ENCODE data around the gene ZEB1.
"Not testable (repeated sequence)": the region's sequence is repeated elsewhere in the genome, so short reads cannot be mapped to it uniquely, and the experiment has no call there.

ZEB1 gene

DNA sequence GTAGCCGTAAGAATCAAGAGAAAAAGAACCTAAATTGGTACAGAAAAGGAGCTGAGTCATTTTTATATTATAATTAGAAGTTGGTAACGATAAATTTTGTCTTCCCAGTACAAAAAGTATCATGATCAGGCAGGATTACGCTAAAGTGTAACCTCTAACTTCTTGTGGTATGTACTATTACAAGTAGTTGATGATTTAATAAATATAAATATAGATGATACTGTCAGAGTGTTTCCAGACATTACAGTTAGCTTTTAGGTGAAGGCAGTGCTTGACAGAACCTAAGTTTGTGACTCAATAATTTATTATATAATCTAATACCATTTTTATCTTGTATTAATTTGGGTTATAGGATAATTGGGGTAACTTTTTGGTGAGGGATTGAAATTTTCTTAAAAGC is 53.4 kb downstream of the ZEB1 start:
- no peak for DNase-seq

DNA sequence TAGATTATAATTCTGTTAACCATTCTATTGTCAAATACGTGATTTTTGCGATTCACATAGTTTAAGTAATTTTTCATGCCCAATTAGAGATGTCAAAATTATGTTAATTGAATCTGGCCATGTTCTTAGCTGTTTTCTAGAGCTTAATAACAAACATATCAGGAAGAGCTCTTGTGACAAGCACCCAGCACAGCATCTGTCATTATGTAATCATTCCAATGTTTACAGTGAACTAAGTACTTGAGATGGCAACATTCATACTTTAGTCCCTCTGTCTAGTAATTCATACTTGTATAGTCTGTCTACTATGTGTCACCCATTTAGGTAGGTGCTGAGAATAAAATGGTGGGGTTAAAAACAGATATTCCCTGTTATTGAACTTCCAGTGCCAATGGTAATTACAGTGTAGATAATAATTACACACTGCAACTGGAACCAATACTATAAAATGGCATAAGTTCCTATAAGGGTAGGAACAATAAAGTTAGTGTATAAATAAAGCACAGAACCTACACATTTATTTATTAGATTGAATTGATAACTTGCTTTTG is 55.2 kb downstream of the ZEB1 start:
- no peak for DNase-seq

DNA sequence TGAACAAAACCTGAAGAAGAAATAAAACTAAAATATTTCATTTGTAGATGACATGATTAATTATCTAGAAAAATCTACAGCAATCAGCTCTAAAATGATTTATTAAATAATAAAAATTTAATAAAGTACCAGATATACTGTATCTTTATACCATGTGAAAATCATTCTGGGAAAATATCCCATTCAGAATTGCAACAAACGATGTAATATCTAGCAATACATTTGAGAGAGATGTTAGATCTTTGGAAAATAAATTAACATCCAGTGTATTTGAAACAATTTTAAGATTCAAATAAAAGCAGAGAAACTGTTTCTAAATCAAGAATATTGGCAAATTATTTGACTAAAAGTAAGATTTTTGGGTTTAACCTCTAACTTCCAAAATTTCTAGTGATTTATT is 62.2 kb downstream of the ZEB1 start:
- no peak for DNase-seq

DNA sequence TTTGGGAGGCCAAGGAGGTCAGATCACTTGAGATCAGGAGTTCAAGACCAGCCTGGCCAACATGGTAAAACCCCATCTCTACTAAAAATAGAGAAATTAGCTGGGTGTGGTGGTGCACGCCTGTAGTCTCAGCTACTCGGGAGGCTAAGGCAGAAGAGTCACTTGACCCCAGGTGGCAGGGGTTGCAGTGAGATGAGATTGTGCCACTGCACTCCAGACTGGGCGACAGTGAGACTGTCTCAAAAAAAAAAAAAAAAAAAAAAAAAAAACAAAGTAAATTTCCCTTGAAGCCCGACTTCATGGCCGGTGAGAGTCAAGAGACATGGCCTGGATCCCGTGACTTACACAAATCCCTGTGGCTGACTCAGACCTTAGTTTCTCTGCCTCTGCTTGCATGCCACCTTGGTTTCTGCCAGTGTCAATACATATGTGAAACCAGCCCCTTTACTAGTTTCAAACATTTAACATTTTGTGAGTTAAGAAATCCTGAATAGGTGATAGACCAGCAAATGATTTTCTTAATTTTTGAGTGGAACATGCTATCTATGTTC is 62.8 kb downstream of the ZEB1 start:
- no peak for DNase-seq

DNA sequence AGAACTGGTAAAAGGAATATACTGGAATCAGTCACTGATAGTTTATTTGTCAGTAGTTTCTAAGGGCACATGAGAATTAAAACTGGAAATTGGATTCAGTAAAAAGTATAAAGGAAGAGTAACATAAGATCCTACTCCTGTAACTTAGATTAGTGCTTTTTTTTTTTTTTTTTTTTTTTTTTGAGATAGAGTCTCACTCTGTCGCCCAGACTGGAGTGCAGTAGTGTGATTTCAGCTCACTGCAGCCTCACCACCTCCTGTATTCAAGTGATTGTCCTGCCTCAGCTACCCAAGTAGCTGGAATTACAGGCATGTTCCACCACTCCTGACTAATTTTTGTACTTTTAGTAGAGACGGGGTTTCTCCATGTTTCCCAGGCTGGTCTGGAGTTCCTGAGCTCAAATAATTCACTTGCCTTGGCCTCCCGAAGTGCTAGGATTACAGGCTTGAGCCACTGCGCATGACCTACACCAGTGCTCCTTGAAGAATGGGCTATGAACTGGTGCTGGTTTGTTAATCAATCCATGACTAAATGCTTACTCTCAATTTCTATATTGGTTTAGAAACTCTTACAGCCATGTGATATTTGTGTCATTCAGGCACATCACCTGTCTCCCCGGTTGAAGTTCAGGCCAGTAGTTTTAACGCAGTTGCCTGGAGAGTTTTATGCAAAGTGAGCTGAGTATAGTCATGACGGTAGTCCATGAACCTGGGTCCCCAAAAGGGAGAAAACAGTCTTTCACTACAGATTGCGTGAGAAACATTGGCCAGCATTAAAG is 65.0 kb downstream of the ZEB1 start:
- no peak for DNase-seq

DNA sequence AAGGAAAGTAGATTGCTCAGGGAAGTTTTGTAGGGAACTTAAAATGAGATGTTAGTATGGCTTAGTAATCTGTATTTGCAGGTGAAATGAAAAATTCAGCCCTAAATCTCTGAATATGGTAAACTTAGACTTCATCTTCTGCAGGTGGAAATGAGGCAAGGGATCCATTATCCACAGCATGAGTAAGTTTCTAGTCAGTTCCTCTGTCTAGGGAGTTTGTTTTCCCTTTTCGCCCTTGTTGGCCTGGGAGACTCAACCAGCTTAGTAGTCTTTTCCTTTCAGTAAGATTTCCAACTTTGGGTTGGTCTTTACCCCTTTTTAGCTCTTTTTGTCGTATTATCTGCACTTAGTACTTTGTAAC is 65.6 kb downstream of the ZEB1 start:
- DNase-seq = no peak

DNA sequence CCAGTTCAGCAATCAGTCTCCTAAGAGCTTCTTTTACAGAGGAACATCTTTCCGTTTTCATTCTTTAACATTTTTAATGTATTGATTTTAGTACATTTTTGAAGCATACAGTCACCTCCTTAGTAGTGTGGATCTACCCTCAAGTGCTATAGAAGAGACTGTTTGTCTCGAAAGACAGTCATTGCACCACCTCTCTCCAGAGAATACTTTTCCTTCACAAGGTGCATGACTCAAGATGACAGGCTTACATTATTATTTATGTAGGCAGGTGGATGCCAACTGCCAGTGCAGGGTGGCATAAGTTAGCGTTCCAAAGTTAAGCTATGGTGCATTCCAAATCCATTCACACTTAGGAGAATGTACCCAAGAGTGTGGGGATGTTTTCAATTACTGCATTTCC is 71.8 kb downstream of the ZEB1 start:
- DNase-seq = no peak

DNA sequence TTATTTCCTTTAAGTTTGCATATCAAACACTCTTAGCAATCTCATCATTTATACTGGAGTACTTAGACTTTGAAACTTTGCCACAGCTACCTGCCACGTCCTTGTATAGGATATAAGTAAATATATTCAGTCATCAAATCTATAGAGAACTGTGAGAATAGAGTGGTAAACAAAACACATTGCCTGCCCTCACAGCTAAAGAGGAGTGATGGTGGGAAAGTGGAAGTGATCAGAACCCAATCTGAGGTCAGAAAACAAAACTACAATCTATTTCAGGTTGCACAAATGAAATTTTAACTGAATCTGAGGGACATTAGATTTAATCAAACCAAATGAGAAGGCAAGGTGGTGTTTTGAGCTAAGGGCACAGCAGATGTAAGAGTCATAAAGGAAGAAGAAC is 74.8 kb downstream of the ZEB1 start:
- DNase-seq = no peak

DNA sequence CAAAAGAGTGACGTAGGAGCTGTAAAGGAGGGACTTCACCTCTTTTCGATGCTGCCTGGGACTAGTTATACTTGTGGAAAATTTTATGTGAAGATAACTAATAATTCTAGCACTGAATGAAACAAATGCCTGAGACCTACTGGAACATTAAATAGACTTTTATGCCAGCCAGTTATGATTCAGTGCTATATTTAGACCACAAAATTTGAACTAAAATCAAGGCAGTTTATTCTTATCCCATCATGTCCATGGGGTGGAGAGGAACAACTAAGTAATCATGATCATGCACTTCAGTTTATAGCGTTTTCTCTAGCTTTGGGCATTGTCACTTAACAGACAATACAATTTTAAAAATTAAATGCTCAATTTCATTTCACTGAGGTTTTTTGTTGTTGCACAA is 76.7 kb downstream of the ZEB1 start:
- no peak for DNase-seq

DNA sequence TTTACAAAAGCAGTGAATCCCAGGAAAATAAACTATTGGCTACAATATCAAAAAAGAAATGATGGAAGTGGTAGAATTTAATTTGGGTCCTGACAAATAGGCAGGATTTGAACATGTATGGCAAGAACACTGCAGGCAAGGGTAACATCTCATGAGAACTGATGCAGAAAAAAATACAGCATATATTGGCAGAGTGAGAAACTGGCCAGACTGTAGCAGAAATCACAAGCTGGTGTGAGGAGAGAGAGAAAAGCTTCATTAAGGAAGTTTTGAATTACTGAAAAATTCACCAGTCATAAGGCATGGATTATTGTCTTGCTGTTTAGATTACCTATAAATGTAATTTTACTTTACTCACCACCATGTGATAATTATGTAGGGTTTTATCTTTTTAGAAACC is 77.4 kb downstream of the ZEB1 start:
- no peak for DNase-seq

DNA sequence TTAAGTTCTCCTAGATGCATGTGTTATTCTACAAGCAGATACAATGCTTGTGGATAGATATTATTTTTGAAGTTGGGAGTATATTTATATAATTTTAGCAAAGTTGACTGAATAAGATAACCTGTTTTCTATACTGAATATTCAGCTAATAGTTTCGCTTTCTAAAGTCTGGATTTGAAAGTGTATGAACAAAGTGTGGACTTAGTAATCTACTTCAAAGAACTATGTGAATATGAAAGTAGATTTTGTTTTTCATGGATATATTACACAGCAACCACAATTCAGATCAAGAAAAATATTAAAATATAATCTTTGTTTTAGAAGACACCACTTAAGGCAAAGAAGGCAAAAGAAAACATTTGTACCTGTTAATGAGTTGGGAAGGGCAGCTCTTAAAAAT is 78.8 kb downstream of the ZEB1 start:
- DNase-seq = no peak

DNA sequence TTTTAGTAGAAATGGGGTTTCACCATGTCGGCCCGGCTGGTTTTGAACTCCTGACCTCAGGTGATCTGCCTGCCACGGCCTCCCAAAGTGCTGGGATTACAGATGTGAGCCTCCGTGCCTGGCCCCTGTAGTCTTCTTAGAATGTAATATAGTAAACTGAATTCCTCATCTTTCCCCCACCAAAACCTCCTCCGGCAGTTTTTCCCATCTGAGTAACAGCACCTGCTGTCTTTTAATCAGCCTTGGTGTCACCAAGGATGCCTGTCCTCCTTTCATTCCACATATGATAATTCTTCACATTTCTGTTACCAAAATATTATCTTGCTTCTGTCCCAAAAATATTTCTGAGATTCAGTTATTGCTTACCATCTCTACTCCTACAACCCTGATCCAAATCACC is 80.2 kb downstream of the ZEB1 start:
- no peak for DNase-seq

DNA sequence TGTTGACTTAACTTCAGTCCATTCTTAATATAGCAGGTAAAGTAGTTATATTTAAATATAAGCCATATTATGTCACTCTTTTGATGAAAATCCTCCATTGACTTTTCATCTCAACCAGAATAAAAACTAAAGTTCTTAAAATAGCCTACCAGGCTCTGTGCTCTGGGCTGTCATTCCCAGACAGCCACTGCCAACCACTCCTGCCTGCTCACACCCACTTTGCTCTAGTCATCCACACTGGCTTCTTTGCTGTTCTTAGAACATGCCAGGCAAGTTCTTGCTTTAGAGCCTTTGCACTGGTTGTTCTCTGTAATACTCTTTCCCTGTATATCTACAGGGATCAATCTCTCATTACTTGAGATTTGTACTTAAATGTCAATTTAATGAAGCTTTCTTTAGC is 80.6 kb downstream of the ZEB1 start:
- no peak for DNase-seq

DNA sequence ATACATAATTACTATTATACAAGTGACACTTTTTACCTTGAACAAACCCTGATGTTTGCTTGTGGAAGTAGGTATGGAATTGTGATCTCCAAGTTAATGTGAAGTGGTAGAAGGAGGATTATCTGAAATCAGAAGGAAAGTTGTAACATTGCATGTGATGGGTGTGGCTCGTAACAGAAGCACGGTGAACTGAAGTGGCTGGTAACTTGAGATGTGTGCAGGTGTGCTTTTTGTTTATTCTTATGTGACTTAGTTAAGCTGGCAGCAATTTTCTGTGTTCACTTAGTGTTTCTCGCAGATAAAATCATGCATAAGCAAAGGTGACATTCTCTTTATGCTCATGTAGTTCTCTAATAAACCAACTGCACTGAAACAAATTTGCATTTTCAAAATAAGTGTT is 82.3 kb downstream of the ZEB1 start:
- peak; percentile 58 for DNase-seq

DNA sequence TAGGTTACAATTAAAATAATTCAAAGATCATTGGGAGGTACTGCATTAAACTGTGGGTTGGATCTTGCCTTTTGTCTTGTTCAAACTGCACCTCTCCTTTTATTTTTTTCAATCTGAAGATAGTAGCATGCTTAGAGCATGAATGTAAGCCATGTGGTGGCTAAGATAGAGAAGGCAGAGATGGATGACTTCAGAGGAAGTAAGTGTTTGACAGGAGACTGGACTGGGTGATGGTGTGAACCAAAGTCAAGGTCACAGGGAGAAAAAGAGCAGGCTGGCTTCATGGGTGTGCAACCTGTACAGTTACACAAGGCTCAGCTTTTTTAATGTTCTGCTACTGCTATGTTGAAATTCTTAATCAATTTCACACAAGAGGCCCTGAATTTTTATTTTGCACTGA is 85.6 kb downstream of the ZEB1 start:
- no peak for DNase-seq

DNA sequence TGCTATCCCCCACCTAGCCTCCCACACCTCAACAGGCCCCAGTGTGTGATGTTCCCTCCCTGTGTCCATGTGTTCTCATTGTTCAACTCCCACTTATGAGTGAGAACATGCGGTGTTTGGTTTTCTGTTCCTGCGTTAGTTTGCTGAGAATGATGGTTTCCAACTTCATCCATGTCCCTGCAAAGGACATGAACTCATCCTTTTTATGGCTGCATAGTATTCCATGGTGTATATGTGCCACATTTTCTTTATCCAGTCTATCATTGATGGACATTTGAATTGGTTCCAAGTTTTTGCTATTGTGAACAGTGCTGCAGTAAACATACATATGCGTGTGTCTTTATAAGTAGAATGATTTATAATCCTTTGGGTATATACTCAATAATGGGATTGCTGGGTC is 86.8 kb downstream of the ZEB1 start:
- not testable (repeated sequence) for DNase-seq

DNA sequence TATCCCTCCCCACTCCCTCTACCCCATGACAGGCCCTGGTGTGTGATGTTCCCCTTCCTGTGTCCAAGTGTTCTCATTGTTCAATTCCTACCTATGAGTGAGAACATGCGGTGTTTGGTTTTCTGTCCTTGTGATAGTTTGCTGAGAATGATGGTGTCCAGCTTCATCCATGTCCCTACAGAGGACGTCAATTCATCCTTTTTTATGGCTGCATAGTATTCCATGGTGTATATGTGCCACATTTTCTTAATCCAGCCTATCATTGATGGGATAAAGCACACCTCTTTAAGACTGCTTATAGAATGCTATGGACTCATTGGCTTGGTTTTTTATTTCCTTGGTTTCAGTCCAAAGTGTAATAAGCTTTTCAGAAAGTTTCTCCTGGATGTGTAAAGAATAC is 93.4 kb downstream of the ZEB1 start:
- not testable (repeated sequence) for DNase-seq

DNA sequence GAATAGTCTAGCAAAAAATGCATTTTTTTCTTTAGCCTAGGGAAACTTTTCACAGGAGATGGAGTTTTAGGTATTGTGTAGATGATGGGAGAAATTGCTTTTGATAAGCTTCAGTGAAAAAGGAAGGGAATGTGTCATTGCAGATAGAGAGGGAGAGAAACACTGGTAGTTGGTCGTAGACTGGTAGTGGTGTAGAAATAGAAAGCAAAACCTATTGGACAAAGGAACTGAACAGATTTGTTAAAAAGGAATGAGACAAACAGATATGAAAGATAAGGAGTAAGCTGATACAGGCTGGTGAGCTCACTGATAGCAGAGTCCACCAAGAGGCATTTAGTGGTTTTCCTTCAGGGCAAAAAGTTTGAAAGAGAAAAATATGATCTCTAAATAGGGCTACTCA is 94.3 kb downstream of the ZEB1 start:
- DNase-seq = no peak

DNA sequence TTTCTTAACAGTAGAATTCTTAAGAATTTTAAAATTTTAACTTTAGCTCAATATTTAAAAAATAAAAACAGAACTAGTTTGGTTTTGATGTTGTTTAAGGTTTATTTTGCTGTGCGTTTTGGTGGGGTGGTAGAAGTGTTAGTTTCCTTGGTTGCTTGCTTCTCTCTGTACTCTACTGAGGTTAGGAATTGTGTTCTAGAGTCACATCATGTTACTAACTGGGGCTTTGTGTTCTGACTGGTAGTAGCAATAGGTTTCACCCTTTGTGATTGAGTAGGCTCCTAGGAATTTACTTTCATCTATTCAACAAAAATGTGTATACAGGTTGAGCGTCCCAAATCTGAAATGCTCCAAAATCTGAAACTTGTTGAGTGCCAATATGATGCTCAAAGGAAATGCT is 99.5 kb downstream of the ZEB1 start:
- no peak for DNase-seq

DNA sequence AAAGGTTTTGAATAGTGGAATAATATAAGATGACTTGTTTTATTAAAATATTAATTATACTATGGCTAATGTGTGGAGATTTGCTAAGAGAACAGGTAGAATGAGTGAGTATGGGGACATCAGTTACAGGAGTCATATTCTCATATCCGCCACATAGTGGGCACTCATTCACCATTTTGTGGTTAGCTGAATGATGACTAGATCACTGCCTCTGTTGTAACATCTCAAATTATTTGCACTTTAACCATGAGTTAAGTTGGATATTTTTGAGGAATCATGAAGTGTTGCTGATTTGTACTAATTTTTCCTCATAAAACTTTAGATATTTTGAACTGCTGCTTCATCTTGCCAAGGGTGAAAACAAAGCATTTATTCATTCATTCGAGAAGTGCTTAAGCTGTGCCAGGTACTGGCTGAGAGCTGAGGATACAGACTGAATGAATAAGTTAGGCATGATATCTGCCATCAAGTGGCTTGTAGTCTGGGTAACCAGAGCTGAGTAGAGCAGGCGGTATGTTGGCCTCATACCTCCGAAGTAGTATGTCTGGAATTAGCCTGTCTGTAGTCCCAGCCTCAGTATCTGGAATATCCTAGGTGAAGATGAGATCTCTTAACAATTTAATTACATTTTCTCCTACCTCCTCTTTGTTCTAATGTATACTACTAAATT is 100.5 kb downstream of the ZEB1 start:
- DNase-seq = no peak

DNA sequence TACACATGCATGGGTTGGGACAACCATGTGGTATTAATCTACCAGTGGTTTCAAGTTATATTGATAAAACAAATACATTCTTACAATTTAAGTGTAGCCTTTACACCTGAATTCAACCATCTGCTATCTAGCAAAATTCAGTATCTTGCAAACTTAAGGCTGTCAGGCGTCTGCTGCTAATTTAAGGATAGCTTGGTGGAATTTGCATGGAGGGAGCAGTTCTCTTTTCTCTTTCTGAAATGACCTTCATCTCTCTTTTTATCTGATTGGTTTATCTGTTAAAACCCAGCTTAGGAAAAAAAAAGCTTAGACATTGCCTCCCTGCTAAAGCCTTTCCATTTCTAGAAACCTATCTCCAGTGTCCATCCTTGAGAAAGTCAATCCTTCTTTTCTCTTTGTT is 102.3 kb downstream of the ZEB1 start:
- no peak for DNase-seq

DNA sequence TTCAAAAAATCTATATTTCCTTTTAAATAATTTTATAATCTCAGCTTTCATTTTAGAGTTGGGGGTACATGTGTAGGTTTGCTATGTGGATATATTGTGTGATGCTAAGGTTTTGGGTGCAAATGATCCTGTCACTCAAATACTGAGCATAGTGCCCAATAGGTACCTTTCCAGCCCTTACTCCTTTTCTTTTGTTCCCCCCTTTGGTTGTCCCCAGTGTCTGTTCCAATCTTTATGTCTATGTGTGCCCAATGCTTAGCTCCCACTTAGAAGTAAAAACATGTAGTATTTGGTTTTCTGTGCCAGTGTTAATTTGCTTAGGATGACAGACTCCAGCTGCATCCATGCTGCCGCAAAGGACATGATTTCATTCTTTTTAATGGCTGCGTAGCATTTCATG is 103.6 kb downstream of the ZEB1 start:
- DNase-seq = no peak

DNA sequence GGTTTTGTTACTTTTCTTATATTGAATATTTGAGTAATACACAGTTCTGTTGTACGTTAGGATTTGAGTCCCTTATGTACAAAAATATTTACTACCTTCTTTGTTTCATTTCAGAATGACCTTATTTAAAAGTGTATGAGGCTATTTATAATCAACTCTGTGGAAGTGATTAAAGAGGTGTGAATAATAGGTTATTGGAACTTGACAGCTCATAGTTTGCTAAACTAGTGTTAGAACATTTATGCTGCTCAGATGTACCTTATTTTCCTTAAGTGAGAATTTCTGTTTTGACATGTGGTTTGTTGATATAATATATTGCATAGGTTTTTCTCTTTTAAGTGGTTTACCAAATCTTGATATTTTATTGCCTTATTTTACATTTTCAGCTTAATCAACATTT is 105.5 kb downstream of the ZEB1 start:
- DNase-seq = no peak

DNA sequence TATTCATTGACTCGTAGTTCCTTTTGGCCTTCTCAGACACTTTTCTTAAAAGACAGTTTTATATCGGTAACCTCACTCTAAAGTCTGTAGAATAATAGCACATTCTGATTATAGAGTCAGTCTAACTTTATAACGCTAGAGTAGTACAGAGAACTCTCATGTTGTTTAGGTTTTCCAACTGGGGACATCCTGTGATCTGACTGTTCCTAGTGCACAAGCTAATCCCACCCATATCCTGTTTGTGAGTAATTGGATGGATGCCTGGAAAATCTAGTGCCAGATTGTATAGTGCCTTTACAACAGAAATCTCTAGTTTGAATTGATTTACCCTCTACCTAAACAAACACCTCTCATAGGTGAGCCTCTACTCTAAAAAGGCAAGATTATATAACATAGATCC is 107.4 kb downstream of the ZEB1 start:
- no peak for DNase-seq

All from NCI-H2171 (cell line).